ENCODE data around the gene IGFN1. TPM values are rescaled to one million over a fixed set of nuclear protein-coding genes. Genes with fewer than 3 reads are reported as not detected.

The IGFN1 gene
- total RNA-seq, 1 donor from 2014 or later: under 0.01 TPM

DNA sequence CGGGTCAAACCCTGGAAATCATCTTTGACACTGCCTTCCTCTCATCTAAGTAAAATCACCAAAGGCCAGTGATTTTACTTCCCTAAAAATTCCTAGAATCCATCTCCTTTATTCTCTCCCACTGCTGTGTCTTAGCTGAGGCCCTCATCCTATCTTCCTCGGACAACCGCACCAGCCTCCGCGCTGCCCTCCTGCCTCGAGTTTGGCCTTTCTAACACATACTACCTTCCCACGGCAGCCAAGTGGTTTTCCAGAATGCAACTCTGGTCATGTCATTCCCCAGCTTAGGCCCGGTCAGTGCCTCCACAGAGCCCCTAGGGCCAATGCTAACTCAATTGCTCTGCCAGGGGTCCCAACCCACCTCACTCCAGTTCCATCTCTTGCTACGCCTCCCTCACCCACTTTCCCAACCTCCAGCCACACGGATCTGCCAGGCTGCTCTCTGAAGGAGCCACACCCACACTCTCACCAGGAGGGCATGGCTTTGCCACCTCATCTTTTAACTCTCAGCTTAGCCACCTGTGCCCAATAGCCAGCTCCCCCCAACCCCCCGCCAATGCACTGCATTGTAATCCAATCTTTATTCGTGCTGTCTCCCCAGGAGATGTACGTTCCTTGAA, 43.1 kb upstream of the IGFN1 start:
- DNase-seq (ENCODE audit: low read depth): no peak
- Histone ChIP-seq H3K36me3 (ENCODE audit: control insufficient read depth, insufficient read depth, low read length) (peaks cover 22% of the 10 kb centered on the region), H3K4me3 (ENCODE audit: low read depth, low read length) (no peak overlapping the region), H3K27me3 (ENCODE audit: control insufficient read depth, insufficient read depth, low read length) (no peaks in the 10 kb centered on the region)
- FAIRE-seq: no peak
- TF ChIP-seq, protein P1, sequence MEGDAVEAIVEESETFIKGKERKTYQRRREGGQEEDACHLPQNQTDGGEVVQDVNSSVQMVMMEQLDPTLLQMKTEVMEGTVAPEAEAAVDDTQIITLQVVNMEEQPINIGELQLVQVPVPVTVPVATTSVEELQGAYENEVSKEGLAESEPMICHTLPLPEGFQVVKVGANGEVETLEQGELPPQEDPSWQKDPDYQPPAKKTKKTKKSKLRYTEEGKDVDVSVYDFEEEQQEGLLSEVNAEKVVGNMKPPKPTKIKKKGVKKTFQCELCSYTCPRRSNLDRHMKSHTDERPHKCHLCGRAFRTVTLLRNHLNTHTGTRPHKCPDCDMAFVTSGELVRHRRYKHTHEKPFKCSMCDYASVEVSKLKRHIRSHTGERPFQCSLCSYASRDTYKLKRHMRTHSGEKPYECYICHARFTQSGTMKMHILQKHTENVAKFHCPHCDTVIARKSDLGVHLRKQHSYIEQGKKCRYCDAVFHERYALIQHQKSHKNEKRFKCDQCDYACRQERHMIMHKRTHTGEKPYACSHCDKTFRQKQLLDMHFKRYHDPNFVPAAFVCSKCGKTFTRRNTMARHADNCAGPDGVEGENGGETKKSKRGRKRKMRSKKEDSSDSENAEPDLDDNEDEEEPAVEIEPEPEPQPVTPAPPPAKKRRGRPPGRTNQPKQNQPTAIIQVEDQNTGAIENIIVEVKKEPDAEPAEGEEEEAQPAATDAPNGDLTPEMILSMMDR (IDR thresholded peaks at IDR 0.05; ENCODE audit: insufficient read depth, low read length, severe bottlenecking): no peak

DNA sequence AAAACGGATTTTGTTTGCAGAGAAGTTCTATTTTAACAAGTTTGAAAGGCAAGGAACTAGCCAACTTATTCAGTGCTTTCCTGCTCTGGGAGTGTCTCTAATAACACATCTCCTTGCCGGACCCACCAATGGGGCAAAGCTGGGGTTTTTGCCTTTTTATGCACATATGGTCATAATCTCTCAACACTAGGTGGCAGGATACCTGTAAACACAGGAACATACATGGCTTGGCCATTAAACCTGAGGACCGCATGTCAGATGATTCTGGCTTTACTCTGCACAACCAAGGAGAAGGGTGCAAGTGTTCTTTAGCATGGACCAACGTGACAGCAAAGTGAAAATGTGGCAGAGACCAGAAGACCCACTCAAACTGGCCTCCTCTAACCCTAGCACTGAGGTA, 41.2 kb upstream of the IGFN1 start:
- DNase-seq (ENCODE audit: low read depth) (peak; percentile 67), FAIRE-seq (no peak)
- Histone ChIP-seq H3K4me3 (ENCODE audit: low read depth, low read length) (no peak overlapping the region), H3K36me3 (ENCODE audit: control insufficient read depth, insufficient read depth, low read length) (peaks cover 17% of the 10 kb centered on the region), H3K27me3 (ENCODE audit: control insufficient read depth, insufficient read depth, low read length) (no peaks in the 10 kb centered on the region)
- TF ChIP-seq, protein P1 (IDR thresholded peaks at IDR 0.05; ENCODE audit: insufficient read depth, low read length, severe bottlenecking): peak; percentile 57

DNA sequence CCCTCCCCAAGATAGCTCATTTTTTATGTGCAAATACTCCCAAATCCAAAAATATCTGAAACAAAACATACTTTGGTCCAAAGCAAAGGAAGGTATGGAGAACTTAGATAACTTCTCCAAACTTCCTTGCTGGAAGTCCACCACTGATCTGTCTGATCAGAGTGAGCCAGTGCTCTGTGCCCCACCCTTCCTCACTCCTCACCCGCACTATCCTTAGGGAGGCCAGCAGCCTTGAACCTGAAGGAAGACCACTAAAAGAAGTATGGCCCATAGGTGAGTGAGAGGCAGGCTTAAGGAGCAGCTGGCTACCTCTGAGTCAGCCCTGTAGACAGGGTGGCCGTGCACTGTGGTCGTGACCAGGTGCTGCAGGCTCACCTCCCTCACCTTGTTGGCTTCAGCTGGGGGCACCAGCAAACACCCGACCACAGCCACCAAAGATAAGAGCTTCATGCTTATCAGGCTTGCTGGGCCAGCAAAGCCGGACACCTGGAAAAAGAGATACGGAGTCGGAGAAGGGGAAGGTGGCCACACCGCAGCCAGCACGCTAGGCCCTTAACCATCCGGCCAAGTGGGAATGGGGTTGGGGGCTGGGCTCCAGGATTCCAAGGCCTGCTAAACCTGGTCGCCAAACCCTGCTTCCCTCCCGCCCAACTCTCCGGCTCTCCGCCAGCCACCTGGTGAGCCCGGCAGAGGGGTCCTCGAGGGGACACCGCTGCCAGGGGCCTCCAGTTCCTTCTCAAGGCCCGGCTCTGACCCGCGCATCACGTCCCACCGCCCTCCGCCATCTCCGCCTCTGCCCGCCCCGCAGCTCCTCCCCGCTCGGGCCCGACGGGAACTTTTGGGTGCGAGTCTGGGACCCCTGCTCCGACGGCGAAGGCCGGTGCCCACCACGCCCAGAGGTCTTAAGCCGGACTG, 36.9 kb upstream of the IGFN1 start:
- TF ChIP-seq, protein P1 (IDR thresholded peaks at IDR 0.05; ENCODE audit: insufficient read depth, low read length, severe bottlenecking): no peak
- peak; percentile 25 for DNase-seq (ENCODE audit: low read depth)
- peaks cover 3% of the 10 kb centered on the region for H3K36me3 ChIP-seq (ENCODE audit: control insufficient read depth, insufficient read depth, low read length)

DNA sequence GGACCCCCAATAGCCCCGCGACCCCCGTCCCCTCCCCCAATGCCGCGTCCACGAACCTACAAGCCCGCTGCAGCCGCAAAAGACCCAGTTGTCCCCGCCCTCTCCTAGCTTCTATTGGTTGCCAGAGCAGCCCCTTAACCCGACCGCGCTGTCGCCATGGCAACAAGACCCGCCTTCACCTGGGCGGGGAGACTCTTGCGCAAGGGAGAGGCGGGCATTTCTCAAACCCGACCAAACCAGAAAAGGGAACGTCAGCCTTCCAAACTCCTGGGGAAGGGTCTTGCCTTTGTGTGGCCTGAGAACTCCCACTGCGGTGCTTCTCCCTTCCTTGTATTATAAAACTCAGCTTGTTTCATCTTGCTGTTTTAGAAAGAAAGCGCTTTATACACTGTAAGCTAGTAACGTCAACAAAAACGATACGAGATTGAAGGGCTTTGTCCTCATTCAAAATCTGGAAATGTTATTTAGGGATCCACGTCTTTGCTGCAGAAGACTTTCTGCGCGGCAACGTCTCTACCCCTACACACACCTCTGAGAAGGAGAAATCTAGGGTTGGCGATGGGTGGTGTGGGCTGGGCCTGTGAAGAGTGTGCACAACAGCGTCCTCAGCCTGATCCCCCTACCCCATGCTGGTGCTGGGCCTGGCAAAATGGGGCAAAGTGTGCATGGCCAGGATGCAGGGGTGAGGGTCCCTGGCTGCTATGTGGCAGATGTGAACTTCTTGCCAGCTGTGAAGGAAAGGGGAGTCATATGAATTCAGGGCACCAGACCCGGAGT, 36.0 kb upstream of the IGFN1 start, which contains the start of gene TMEM9:
Gene TMEM9 (minus strand): TSS at position 86 of the 777 bp plus-strand sequence. CDS start 551 bp downstream, outside the sequence.
- Histone ChIP-seq H3K36me3 (ENCODE audit: control insufficient read depth, insufficient read depth, low read length) (no peaks in the 10 kb centered on the region), H3K4me3 (ENCODE audit: low read depth, low read length) (peak within 1 kb of the TSS; percentile 78), H3K27me3 (ENCODE audit: control insufficient read depth, insufficient read depth, low read length) (peaks cover 7% of the 10 kb centered on the region)
- FAIRE-seq (no peak), DNase-seq (ENCODE audit: low read depth) (peak; percentile 84)
- TF ChIP-seq, protein P1 (IDR thresholded peaks at IDR 0.05; ENCODE audit: insufficient read depth, low read length, severe bottlenecking): no peak

More for the DNA sequence above, 36.9 kb upstream of the IGFN1 start:
- Histone ChIP-seq H3K27me3 (ENCODE audit: control insufficient read depth, insufficient read depth, low read length) (peaks cover 7% of the 10 kb centered on the region), H3K4me3 (ENCODE audit: low read depth, low read length) (peak overlapping the region; percentile 78)
- FAIRE-seq: no peak

DNA sequence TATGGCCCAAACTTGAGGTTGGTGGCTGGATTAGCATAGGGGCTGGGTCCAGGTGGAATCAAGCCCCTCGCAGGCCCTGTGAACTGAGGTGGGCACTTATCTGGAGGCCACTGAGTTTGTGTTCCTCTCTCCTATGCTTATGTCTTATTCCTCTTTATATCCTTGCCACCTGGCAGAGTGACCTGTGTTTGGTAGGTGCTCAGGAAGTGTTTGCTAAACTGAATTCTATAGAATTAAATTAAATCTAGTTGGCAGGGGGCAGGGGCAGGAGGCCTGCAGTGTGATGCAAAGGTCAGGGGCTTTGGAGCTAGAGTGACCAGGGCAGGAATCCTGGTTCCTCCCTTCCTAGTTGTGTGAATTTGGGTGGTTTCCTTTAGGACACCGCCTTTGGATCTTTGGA, 35.3 kb upstream of the IGFN1 start:
- H3K27me3 ChIP-seq (ENCODE audit: control insufficient read depth, insufficient read depth, low read length): peaks cover 7% of the 10 kb centered on the region

More for the DNA sequence above, 35.3 kb upstream of the IGFN1 start:
- H3K4me3 ChIP-seq (ENCODE audit: low read depth, low read length): no peak overlapping the region
- TF ChIP-seq, protein P1 (IDR thresholded peaks at IDR 0.05; ENCODE audit: insufficient read depth, low read length, severe bottlenecking): no peak
- H3K36me3 ChIP-seq (ENCODE audit: control insufficient read depth, insufficient read depth, low read length): no peaks in the 10 kb centered on the region
- FAIRE-seq (no peak), DNase-seq (ENCODE audit: low read depth) (no peak)
